ENCODE measurements around the gene SPATA32. TPM values are rescaled to one million over a fixed set of nuclear protein-coding genes. Genes with fewer than 3 reads are reported as not detected.

The SPATA32 gene
- total and polyA plus RNA-seq, 5 donors from 2014 or later: 0.20 to 0.60 (median 0.36) TPM; not detected in 2

GRCh38 chr17:45232514-45233422 is 29.1 kb downstream of the SPATA32 start:
- Mint-ChIP-seq H3K4me1 (peaks cover 5 to 88% (median 46%) of the 10 kb centered on the region in 4 donors), H3K9me3 (no peaks in the 10 kb centered on the region), H3K4me3 (peak overlapping the region; percentile 43 to 86 (median 54)), H3K27ac (peak overlapping the region; percentile 82 to 94 (median 83)), H3K36me3 (peaks cover 25% of the 10 kb centered on the region), H3K27me3 (no peaks in the 10 kb centered on the region)
- peaks cover 56% of the 10 kb centered on the region for H3K36me3 ChIP-seq (ENCODE audit: control insufficient read depth, insufficient read depth, low read length)
- H3K4me1 ChIP-seq (ENCODE audit: control insufficient read depth, insufficient read depth, low read length, poor library complexity, severe bottlenecking): peaks cover 78% of the 10 kb centered on the region
- H3K27ac ChIP-seq (ENCODE audit: insufficient read depth, low read length, poor library complexity, severe bottlenecking): peak overlapping the region; percentile 98
- no peaks in the 10 kb centered on the region for H3K27me3 ChIP-seq (ENCODE audit: control insufficient read depth, insufficient read depth, low read length)
- peak overlapping the region; percentile 13 for H3K4me3 ChIP-seq (ENCODE audit: low read depth, low read length)
- no peaks in the 10 kb centered on the region for H3K9me3 ChIP-seq (ENCODE audit: control insufficient read depth in 2 of 2, low read length in 2 of 2)
- DNase-seq (no peak), ATAC-seq (ENCODE audit: low read depth in 2 of 2) (no peak)

GRCh38 chr17:45231481-45232116 is 30.3 kb downstream of the SPATA32 start:
- Histone ChIP-seq H3K9me3 (ENCODE audit: control insufficient read depth in 2 of 2, low read length in 2 of 2) (no peaks in the 10 kb centered on the region), H3K27me3 (ENCODE audit: control insufficient read depth, insufficient read depth, low read length) (no peaks in the 10 kb centered on the region), H3K4me3 (ENCODE audit: low read depth, low read length) (no peak overlapping the region), H3K27ac (ENCODE audit: insufficient read depth, low read length, poor library complexity, severe bottlenecking) (peak overlapping the region; percentile 98), H3K36me3 (ENCODE audit: control insufficient read depth, insufficient read depth, low read length) (peaks cover 45% of the 10 kb centered on the region), H3K4me1 (ENCODE audit: control insufficient read depth, insufficient read depth, low read length, poor library complexity, severe bottlenecking) (peaks cover 90% of the 10 kb centered on the region)
- ATAC-seq (ENCODE audit: low read depth in 2 of 2) (no peak), DNase-seq (peak in 1 of 3 donors; percentile 26)
- Mint-ChIP-seq H3K4me1 (peaks cover 5 to 92% (median 52%) of the 10 kb centered on the region in 4 donors), H3K4me3 (peak overlapping the region in 2 of 4 donors; percentile 11 to 86), H3K9me3 (no peaks in the 10 kb centered on the region), H3K27me3 (peaks cover 4% of the 10 kb centered on the region), H3K27ac (peak overlapping the region; percentile 82 to 100 (median 83)), H3K36me3 (peaks cover 22% of the 10 kb centered on the region)

- Histone ChIP-seq H3K36me3 (ENCODE audit: control insufficient read depth, insufficient read depth, low read length) (peaks cover 38% of the 10 kb centered on the region), H3K27ac (ENCODE audit: insufficient read depth, low read length, poor library complexity, severe bottlenecking) (peak overlapping the region; percentile 98), H3K4me3 (ENCODE audit: low read depth, low read length) (no peak overlapping the region), H3K9me3 (ENCODE audit: control insufficient read depth in 2 of 2, low read length in 2 of 2) (no peaks in the 10 kb centered on the region), H3K4me1 (ENCODE audit: control insufficient read depth, insufficient read depth, low read length, poor library complexity, severe bottlenecking) (peaks cover 95% of the 10 kb centered on the region), H3K27me3 (ENCODE audit: control insufficient read depth, insufficient read depth, low read length) (no peaks in the 10 kb centered on the region)
- peaks cover 5 to 97% (median 55%) of the 10 kb centered on the region in 4 donors for H3K4me1 Mint-ChIP-seq
- peak overlapping the region; percentile 99 to 100 (median 100) for H3K27ac Mint-ChIP-seq
- DNase-seq (no peak), ATAC-seq (ENCODE audit: low read depth in 2 of 2) (no peak)
- H3K9me3 Mint-ChIP-seq: no peaks in the 10 kb centered on the region
- H3K36me3 Mint-ChIP-seq: peaks cover 25% of the 10 kb centered on the region
- peak overlapping the region; percentile 65 to 99 (median 77) for H3K4me3 Mint-ChIP-seq
- H3K27me3 Mint-ChIP-seq: peaks cover 11% of the 10 kb centered on the region
Observed at GRCh38 chr17:45230787-45231480, 31.0 kb downstream of the SPATA32 start.

- Mint-ChIP-seq H3K4me1 (peaks cover 5 to 97% (median 53%) of the 10 kb centered on the region in 4 donors), H3K9me3 (no peaks in the 10 kb centered on the region), H3K27me3 (peaks cover 12% of the 10 kb centered on the region), H3K27ac (peak overlapping the region; percentile 99 to 100 (median 100)), H3K4me3 (peak overlapping the region; percentile 68 to 100 (median 92)), H3K36me3 (peaks cover 23% of the 10 kb centered on the region)
- no peaks in the 10 kb centered on the region for H3K9me3 ChIP-seq (ENCODE audit: control insufficient read depth in 2 of 2, low read length in 2 of 2)
- DNase-seq (no peak), ATAC-seq (ENCODE audit: low read depth in 2 of 2) (no peak)
- H3K4me1 ChIP-seq (ENCODE audit: control insufficient read depth, insufficient read depth, low read length, poor library complexity, severe bottlenecking): peaks cover 95% of the 10 kb centered on the region
- peak overlapping the region; percentile 98 for H3K27ac ChIP-seq (ENCODE audit: insufficient read depth, low read length, poor library complexity, severe bottlenecking)
- peaks cover 33% of the 10 kb centered on the region for H3K36me3 ChIP-seq (ENCODE audit: control insufficient read depth, insufficient read depth, low read length)
- peak overlapping the region; percentile 40 for H3K4me3 ChIP-seq (ENCODE audit: low read depth, low read length)
- no peaks in the 10 kb centered on the region for H3K27me3 ChIP-seq (ENCODE audit: control insufficient read depth, insufficient read depth, low read length)
Observed at GRCh38 chr17:45230410-45230786, 31.5 kb downstream of the SPATA32 start.

- Mint-ChIP-seq H3K27me3 (peaks cover 12% of the 10 kb centered on the region), H3K36me3 (peaks cover 26% of the 10 kb centered on the region), H3K9me3 (no peaks in the 10 kb centered on the region), H3K4me3 (peak overlapping the region; percentile 86 to 100 (median 99)), H3K27ac (peak overlapping the region; percentile 99 to 100 (median 100)), H3K4me1 (peaks cover 5 to 97% (median 50%) of the 10 kb centered on the region in 4 donors)
- Histone ChIP-seq H3K4me1 (ENCODE audit: control insufficient read depth, insufficient read depth, low read length, poor library complexity, severe bottlenecking) (peaks cover 95% of the 10 kb centered on the region), H3K27me3 (ENCODE audit: control insufficient read depth, insufficient read depth, low read length) (no peaks in the 10 kb centered on the region), H3K27ac (ENCODE audit: insufficient read depth, low read length, poor library complexity, severe bottlenecking) (peak overlapping the region; percentile 98), H3K36me3 (ENCODE audit: control insufficient read depth, insufficient read depth, low read length) (peaks cover 30% of the 10 kb centered on the region), H3K4me3 (ENCODE audit: low read depth, low read length) (peak overlapping the region; percentile 87), H3K9me3 (ENCODE audit: control insufficient read depth in 2 of 2, low read length in 2 of 2) (no peaks in the 10 kb centered on the region)
- ATAC-seq (ENCODE audit: low read depth in 2 of 2) (no peak), DNase-seq (no peak)
Observed at GRCh38 chr17:45229681-45230409, 32.0 kb downstream of the SPATA32 start.

- Mint-ChIP-seq H3K4me1 (peaks cover 5 to 92% (median 48%) of the 10 kb centered on the region in 4 donors), H3K4me3 (peak overlapping the region; percentile 86 to 100 (median 99)), H3K27me3 (peaks cover 14% of the 10 kb centered on the region), H3K27ac (peak overlapping the region; percentile 99 to 100 (median 100)), H3K9me3 (no peaks in the 10 kb centered on the region), H3K36me3 (peaks cover 27% of the 10 kb centered on the region)
- ATAC-seq (ENCODE audit: low read depth in 2 of 2) (peak; percentile 37), DNase-seq (peak; percentile 72 to 83 (median 77))
- peak overlapping the region; percentile 87 for H3K4me3 ChIP-seq (ENCODE audit: low read depth, low read length)
- H3K9me3 ChIP-seq (ENCODE audit: control insufficient read depth in 2 of 2, low read length in 2 of 2): no peaks in the 10 kb centered on the region
- H3K27ac ChIP-seq (ENCODE audit: insufficient read depth, low read length, poor library complexity, severe bottlenecking): peak overlapping the region; percentile 98
- H3K4me1 ChIP-seq (ENCODE audit: control insufficient read depth, insufficient read depth, low read length, poor library complexity, severe bottlenecking): peaks cover 94% of the 10 kb centered on the region
- peaks cover 30% of the 10 kb centered on the region for H3K36me3 ChIP-seq (ENCODE audit: control insufficient read depth, insufficient read depth, low read length)
- no peaks in the 10 kb centered on the region for H3K27me3 ChIP-seq (ENCODE audit: control insufficient read depth, insufficient read depth, low read length)
Observed at GRCh38 chr17:45228763-45229539, 32.9 kb downstream of the SPATA32 start.

Data from CD4-positive, CD25-positive, alpha-beta regulatory T cell (primary cell).